Mononuclear cell (primary cell): Measurements from ENCODE around the gene MACC1. TPM values are rescaled to one million over a fixed set of nuclear protein-coding genes. Genes with fewer than 3 reads are reported as not detected.
"Not testable (repeated sequence)": the region's sequence is repeated elsewhere in the genome, so short reads cannot be mapped to it uniquely, and the experiment has no call there.

Source experiments
- H3K27me3 ChIP-seq: 2 replicates; pipeline ENCODE4 v1.6.0; 2011; ENCODE audit warnings: low read length, control low read depth; ENCODE audit not compliant: insufficient read depth
- H3K4me1 ChIP-seq: 2 replicates; pipeline ENCODE4 v1.5.1; 2011; ENCODE audit warnings: mild to moderate bottlenecking, low read length, control low read depth; ENCODE audit not compliant: insufficient read depth
- H3K4me3 ChIP-seq: 2 replicates; pipeline ENCODE4 v1.5.1; 2011; ENCODE audit warnings: mild to moderate bottlenecking, low read length, moderate library complexity
- H3K9me3 ChIP-seq: 2 replicates; pipeline ENCODE4 v1.5.1; 2011; ENCODE audit warnings: low read depth, mild to moderate bottlenecking, control low read depth, low read length
- total RNA-seq: library from RNA; depleted of rRNA; stranded (reverse); fragments of >200 nt; gene quantifications from one replicate; pipeline ENCODE4 v1.2.3, GENCODE V29; 2012

The MACC1 gene
- total RNA-seq, 1 donor = 1.0 TPM

DNA sequence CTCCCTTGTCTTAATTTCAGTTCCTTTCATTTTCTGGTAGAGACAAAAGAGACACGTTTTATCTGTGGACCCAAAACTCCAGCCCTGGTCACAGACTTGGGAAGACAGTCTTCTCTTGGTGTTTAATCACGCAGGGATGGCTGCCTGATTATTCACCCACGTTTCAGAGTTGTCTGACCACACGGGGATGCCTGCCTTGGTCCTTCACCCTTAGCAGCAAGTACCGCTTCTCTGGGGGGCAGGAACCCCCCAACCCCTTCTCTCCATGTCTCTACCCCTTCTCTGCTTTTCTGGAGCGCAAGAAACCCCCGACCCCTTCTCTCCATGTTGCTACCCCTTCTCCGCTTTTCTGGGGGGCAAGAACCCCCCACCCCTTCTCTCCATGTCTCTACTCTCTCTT lies 95.8 kb downstream of the MACC1 start:
- Histone ChIP-seq H3K4me3 (no peak overlapping the region), H3K4me1 (no peaks in the 10 kb centered on the region), H3K9me3 (no peaks in the 10 kb centered on the region), H3K27me3 (no peaks in the 10 kb centered on the region)

- not testable (repeated sequence) for H3K27me3 ChIP-seq, H3K9me3 ChIP-seq, H3K4me3 ChIP-seq, H3K4me1 ChIP-seq
Observed at GRCh38 chr7:20120611-20121168, 96.5 kb downstream of the MACC1 start.

- H3K4me1 ChIP-seq = peaks cover 11% of the 10 kb centered on the region
- H3K9me3 ChIP-seq = no peaks in the 10 kb centered on the region
- no peaks in the 10 kb centered on the region for H3K27me3 ChIP-seq
- H3K4me3 ChIP-seq = no peak overlapping the region
Observed at GRCh38 chr7:20116869-20117268, 100.3 kb downstream of the MACC1 start.

- H3K27me3 ChIP-seq = no peaks in the 10 kb centered on the region
- no peaks in the 10 kb centered on the region for H3K9me3 ChIP-seq
- no peak overlapping the region for H3K4me3 ChIP-seq
- peaks cover 11% of the 10 kb centered on the region for H3K4me1 ChIP-seq
Observed at GRCh38 chr7:20114468-20114867, 102.7 kb downstream of the MACC1 start.

DNA sequence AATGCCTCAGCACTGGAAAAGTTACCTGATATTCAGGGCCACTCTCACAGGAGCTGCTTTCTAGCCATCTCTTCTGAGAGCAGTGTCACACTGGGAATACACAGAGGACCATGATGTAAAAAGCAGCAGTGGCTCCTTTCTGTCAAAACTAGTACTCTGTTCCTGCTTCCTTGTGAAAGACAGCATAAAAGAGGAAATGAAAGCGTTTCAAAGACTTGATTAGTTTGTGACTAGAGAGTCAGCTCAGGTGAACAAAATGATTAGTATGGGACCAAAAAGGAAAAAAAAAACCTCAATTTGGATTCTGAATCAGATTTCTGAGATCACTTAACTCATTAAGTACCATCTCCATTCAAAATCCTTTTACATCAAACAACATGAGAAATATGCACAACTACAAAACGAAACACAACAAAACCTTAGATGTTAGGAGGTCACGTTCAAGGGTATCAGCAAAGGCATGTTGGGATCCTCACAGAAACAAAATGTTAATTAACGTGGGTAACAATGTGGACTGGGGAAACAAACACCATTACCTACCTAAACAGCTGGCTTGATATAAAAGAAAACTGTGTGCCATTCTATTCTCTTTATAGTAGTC lies 103.7 kb downstream of the MACC1 start:
- Histone ChIP-seq H3K4me1 (peaks cover 11% of the 10 kb centered on the region), H3K9me3 (no peaks in the 10 kb centered on the region), H3K27me3 (no peaks in the 10 kb centered on the region), H3K4me3 (no peak overlapping the region)

DNA sequence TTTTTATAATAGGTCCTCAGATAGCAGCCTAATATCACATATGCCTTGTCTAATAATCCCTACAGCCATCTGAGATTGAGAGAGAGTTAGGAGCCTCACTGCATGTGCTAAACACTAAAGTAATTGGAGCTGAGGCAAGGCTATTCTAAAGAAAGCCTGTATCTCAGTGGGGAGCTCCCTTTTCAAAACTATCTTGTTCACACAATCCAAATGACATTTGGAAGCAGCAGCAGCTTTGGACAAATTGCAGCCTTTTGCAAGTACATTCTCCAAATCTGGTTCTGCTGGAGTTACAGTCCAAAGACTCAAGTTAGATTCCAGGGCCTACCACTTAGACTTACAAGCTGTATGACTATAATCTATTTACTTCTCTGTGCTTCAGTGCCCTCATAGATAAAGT lies 104.5 kb downstream of the MACC1 start:
- Histone ChIP-seq H3K4me3 (no peak overlapping the region), H3K4me1 (peaks cover 11% of the 10 kb centered on the region), H3K27me3 (no peaks in the 10 kb centered on the region), H3K9me3 (no peaks in the 10 kb centered on the region)

DNA sequence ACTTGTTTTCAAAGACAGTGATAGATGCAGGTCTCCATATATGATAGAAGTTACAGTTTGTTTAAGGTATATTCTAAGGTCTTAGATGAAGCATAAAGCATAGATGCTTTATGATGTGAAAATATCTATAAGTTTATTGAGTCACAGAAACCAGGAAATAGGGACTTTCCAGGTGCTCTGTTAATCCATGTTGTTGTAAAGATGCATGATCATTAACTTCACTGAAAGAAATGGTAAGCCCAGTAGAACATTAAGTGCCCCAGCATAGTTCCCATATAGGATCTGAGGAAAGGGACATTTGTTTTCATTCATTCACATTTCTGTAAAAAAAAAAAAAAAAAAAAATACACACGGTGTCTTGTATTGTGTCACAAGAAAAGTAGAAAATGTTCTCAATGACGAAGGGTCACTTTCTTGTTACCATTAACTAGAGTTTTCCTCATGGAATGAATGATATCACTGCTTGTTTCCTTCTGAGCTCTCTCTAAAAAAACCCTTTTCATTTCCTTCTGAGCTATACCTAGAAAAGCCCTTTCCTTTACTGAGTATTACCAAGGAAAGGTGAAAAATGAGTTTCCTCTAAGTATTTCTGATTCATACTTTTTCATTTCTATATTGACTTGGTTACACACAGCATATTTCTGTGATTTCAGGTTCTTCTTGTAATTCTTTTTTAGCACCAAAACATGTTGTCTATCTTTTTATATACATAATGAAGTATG lies 105.2 kb downstream of the MACC1 start:
- H3K4me1 ChIP-seq = peaks cover 11% of the 10 kb centered on the region

DNA sequence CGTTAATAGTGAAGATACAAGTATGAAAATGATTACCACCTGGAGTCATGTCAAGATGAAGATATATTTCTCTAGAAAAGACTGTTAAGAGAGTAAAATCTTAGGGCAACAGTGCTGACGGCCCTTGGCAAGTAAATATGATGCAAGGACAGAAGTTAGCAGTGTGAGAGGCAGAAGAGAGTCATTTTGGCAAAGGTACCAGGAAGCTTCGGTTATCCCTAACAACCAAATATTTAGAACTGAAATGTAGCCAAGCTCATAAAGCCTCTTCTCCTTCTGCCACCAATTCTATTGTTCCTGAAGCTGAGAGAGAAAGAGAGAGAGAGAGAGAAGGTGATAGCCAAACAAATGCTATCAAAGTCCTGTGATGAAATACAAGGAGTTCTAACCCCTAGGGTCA lies 109.6 kb downstream of the MACC1 start:
- H3K9me3 ChIP-seq = no peaks in the 10 kb centered on the region
- no peak overlapping the region for H3K4me3 ChIP-seq
- no peaks in the 10 kb centered on the region for H3K4me1 ChIP-seq
- no peaks in the 10 kb centered on the region for H3K27me3 ChIP-seq

More for the DNA sequence above, 105.2 kb downstream of the MACC1 start:
- Histone ChIP-seq H3K9me3 (no peaks in the 10 kb centered on the region), H3K4me3 (no peak overlapping the region), H3K27me3 (no peaks in the 10 kb centered on the region)

DNA sequence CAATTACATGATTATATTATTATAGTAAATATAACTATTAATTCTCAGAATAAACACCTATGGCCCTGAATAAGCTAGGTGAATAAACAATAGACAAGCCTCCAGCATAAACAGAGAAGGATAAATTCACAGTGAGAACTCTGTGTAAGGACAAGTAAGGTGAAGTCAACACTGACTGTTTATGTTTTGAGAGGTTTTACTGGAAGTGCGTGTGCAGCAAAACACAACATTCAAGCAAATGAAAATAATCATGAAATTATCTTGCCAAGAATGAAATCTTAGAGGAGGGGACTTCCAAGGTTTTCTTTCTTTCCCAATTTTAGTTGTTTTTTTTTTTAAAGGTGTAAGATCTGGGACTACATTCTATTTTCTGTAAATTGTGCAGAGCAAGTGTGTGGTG lies 112.5 kb downstream of the MACC1 start:
- no peak overlapping the region for H3K4me3 ChIP-seq
- H3K27me3 ChIP-seq = no peaks in the 10 kb centered on the region
- no peaks in the 10 kb centered on the region for H3K4me1 ChIP-seq
- H3K9me3 ChIP-seq = no peaks in the 10 kb centered on the region

DNA sequence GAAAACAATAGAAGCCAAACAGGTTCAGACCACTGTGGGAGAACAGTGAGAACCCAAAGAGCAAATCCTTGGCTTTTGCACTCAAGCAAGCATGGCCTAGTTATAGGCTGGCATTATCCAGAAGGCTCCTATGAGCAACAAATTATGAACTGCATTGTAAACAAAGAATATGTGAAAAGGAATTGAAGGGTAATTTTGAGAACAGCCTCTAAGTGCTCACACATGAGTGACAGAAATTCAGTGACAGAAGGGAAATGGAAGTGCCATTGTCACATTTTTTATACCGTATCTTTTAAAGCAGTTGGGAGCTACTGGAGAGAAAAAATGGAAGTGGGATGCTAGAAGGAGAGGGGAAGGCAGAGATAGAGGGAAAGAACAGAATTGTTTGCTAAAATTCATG lies 114.2 kb downstream of the MACC1 start:
- H3K9me3 ChIP-seq = no peaks in the 10 kb centered on the region
- no peaks in the 10 kb centered on the region for H3K27me3 ChIP-seq
- H3K4me1 ChIP-seq = no peaks in the 10 kb centered on the region
- H3K4me3 ChIP-seq = no peak overlapping the region

DNA sequence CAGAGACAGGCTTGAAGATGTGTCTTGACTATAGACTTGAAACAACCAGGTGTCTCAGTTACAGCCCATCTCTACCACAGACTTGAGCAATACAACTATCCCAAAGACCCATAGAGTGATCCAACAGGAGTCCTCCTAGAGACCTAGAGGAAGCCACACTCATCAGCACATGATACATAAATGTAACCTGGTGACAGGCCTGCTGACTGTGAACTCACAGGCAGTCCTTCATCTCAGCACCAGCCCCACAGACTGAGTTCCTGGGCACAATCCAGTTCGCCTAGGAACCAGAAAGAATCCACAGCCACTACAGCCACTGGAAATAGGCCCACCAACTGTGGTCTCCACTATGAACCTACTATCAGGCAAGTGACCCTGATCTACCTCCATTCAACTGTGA lies 121.3 kb downstream of the MACC1 start:
- Histone ChIP-seq H3K4me3 (no peak overlapping the region), H3K9me3 (no peaks in the 10 kb centered on the region), H3K4me1 (no peaks in the 10 kb centered on the region), H3K27me3 (no peaks in the 10 kb centered on the region)

DNA sequence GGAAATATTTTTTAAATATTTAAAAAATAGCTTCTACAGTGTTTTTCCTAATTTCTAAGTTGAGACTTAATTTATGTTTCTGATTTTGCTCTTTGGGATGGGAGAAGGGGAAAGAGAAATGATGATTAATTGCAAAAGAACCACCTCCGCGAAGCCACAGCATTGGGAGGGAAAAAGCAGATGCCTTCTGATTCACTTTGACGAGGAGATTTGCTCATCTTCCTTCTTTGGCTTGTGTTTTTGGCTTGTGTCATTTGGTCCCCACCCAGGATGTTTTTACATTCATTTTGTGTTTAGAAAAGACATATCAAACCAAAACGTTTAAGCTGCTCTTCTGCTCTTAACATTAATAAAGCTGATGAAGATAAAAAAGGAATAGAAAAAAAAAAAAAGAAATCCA lies 121.7 kb downstream of the MACC1 start:
- H3K27me3 ChIP-seq = no peaks in the 10 kb centered on the region
- no peaks in the 10 kb centered on the region for H3K9me3 ChIP-seq
- H3K4me3 ChIP-seq = no peak overlapping the region
- H3K4me1 ChIP-seq = no peaks in the 10 kb centered on the region

- Histone ChIP-seq H3K27me3 (no peaks in the 10 kb centered on the region), H3K4me1 (no peaks in the 10 kb centered on the region), H3K9me3 (no peaks in the 10 kb centered on the region), H3K4me3 (no peak overlapping the region)
Observed at GRCh38 chr7:20089431-20089830, 127.8 kb downstream of the MACC1 start.

DNA sequence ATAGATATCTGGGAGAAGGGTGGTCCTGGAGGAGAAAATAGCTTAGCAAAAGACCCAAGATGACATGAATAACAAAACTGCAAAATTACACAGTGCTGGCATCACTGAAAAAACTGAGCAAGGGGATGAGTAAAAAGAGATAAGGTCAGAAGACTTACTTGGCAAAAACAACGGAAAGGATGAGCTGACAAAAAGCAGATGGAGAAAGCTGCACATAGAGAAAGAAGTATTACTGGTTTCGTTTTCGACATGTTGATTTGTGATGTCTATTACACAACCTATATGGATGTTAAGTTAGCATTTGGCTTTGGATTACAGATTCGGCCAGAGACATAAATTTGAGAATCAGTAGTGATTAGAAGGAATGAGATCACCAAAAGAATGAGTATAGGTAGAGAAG lies 132.1 kb downstream of the MACC1 start:
- Histone ChIP-seq H3K4me3 (no peak overlapping the region), H3K27me3 (no peaks in the 10 kb centered on the region), H3K4me1 (no peaks in the 10 kb centered on the region), H3K9me3 (no peaks in the 10 kb centered on the region)
